Mammary microvascular endothelial cell (primary cell): Measurements from ENCODE around the gene PEG3. TPM values are rescaled to one million over a fixed set of nuclear protein-coding genes. Genes with fewer than 3 reads are reported as not detected.

Experiments used
- total RNA-seq: library from RNA; depleted of rRNA; stranded (reverse); fragments of >200 nt; gene quantifications from 2 replicates; pipeline ENCODE4 v1.2.3, GENCODE V29; 2015

The PEG3 gene
- 0.34 and 0.60 TPM in 2 replicates for total RNA-seq

GRCh38 chr19:56840451-56841192, at the start of gene PEG3, which contains the start of gene ZIM2:
Gene PEG3 (minus strand): TSS chr19:56840726. CDS start chr19:56824655, 16,071 bp downstream.
Gene ZIM2 (minus strand): TSS chr19:56840726. CDS start chr19:56824277, 16,449 bp downstream.

Other genes starting within 250 kb of the PEG3 start
- gene ZNF71, start 245.4 kb downstream of the PEG3 start, total RNA-seq = 14.0 and 14.7 TPM in 2 replicates
- 0.33 TPM in 1 of 2 replicates, not detected in the other for gene SMIM17, start 197.6 kb downstream of the PEG3 start, total RNA-seq
- gene ZNF835, start 169.0 kb downstream of the PEG3 start, total RNA-seq = 0.05 and 0.40 TPM in 2 replicates
- not detected in 2 replicates for gene ZIM2, start within 50 bp of the PEG3 start, total RNA-seq